ENCODE results near the gene PEX10.
"Not testable (repeated sequence)": the region's sequence is repeated elsewhere in the genome, so short reads cannot be mapped to it uniquely, and the experiment has no call there.

PEX10 gene

GRCh38 chr1:2412395-2412772, at the start of gene PEX10:
Gene PEX10, minus strand, starts transcription at chr1:2412564. Its CDS starts 62 bp downstream, at chr1:2412502.
- DNase-seq = peak; percentile 97

- no peak for DNase-seq
Observed at GRCh38 chr1:2460996-2461751, 48.8 kb upstream of the PEX10 start.

GRCh38 chr1:2460203-2460602, 47.8 kb upstream of the PEX10 start:
- DNase-seq = no peak

GRCh38 chr1:2459757-2460156, 47.4 kb upstream of the PEX10 start:
- no peak for DNase-seq

GRCh38 chr1:2459102-2459753, 46.9 kb upstream of the PEX10 start:
- DNase-seq = not testable (repeated sequence)

- no peak for DNase-seq
Observed at GRCh38 chr1:2458687-2459086, 46.3 kb upstream of the PEX10 start.

DNA sequence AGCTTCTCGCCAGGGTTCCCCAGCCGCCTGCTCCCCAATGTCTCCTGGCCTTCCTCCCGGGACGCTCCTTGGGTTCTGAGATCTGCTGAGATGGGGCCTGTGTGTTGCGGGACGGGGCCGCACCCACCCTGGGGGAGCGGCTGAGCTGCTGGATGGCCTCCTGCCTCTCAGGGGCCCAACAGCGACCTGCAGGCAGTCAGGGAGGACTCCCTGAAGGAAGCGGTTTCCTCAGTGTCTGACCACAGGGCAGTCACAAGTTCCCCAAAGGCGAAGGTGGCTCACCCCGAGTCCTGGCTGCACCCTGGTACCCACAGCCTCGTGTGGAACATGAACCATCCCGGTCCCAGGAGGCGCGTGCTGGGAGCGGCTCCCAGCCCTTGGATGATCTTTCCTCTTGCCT, 45.1 kb upstream of the PEX10 start:
- DNase-seq = no peak

- DNase-seq = no peak
Observed at GRCh38 chr1:2455757-2456156, 43.4 kb upstream of the PEX10 start.

- DNase-seq = no peak
Observed at GRCh38 chr1:2454227-2454626, 41.9 kb upstream of the PEX10 start.

DNA sequence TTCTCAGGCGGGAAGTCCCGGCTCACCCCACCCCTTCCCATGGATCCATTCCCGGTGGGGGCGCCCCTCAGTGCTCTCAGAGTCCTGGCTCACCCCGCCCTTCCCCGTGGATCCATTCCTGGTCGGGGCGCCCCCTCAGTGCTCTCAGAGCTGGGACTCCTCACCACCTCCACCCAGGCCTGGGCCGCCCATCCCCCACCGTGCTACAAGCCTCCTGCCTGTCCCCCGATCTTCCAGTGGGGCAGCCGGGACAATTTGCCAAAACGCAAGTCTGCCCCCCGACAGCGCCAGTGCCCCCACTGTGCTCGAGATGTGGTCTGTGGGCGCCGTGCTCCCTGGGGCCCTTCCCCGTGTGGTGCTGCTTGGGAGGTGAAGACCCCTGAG, 40.6 kb upstream of the PEX10 start:
- no peak for DNase-seq

- no peak for DNase-seq
Observed at GRCh38 chr1:2452201-2452931, 40.0 kb upstream of the PEX10 start.

DNA sequence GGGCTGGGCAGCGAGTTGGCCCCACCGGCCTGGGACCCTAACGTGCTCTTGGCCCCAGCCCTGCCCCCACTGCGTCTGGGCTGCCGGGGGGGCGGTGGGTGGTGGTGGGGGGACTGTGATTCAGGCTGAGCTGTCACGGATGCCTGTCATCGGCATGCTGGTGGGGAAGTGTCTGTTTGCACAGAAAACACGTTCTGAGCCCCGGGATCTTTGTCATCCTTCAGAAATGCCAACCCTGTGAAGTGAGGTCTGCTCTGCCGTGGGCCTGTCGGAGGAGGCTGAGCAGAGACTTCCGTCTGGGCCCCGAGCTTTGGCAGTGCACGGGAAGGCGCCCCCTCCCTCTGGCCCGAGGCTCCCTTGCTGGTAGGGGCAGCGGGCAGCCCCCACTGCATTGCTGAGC, 39.4 kb upstream of the PEX10 start:
- DNase-seq = no peak

- DNase-seq = no peak
Observed at GRCh38 chr1:2449636-2450454, 37.5 kb upstream of the PEX10 start.

DNA sequence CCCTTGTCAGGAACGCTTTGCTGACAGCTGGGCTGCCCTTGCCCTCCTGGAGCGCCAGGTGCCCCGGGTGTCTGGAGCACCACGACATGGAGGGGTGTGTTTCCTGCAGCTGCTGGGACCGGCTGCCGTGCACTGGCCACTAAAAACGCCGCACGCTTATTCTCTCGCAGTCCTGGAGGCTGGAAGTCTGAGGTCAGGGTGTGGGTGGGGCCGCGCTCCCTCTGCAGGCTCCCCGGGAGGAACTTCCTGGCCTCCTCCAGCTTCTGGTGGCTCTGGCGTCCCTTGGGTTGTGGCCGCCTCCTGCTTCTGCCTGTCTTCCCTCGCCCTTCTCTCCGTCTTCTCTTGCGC, 35.7 kb upstream of the PEX10 start:
- peak; percentile 4 for DNase-seq

GRCh38 chr1:2447276-2448097, 35.1 kb upstream of the PEX10 start:
- DNase-seq = no peak

GRCh38 chr1:2446861-2447260, 34.5 kb upstream of the PEX10 start:
- no peak for DNase-seq

DNA sequence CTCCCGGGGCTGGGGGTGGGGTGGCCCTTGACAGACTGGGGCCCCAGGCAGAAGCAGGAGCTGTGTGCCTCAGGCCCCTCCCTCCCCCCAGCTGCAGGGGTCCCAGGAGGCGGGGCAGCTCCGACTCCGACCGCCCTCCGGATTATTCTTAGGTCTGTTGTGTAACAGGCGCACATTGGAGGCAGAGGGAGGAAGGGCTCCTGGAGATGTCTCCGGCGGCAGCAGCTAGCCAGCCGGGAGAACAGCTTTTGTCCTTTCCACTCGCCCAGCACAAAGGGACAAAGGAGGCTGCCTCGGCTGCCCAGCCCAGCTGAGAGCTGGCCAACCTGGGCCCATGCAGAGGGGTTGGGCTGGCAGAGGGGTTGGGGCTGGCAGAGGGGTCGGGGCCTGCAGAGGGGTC, 34.0 kb upstream of the PEX10 start:
- no peak for DNase-seq

DNA sequence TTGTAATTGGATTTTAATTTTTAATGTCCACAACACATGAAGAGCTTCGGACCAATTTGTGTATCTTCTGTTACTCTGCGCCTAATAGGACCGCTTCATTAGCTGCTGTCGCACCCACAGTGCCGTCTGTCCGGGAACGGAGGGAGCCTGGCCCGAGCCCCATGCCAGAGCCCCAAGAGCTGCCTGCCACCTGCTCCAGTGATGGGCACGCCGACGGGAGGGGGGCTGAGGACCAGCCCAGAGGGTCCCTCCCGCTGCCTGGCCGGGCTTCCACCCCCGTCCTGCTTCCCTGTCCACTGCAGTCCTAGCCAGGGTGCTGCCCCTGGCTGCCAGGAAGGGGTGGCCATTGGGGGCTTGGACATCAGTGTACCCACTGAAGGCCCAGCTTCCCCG, 33.5 kb upstream of the PEX10 start:
- no peak for DNase-seq

GRCh38 chr1:2445162-2445822, 32.9 kb upstream of the PEX10 start:
- no peak for DNase-seq

DNA sequence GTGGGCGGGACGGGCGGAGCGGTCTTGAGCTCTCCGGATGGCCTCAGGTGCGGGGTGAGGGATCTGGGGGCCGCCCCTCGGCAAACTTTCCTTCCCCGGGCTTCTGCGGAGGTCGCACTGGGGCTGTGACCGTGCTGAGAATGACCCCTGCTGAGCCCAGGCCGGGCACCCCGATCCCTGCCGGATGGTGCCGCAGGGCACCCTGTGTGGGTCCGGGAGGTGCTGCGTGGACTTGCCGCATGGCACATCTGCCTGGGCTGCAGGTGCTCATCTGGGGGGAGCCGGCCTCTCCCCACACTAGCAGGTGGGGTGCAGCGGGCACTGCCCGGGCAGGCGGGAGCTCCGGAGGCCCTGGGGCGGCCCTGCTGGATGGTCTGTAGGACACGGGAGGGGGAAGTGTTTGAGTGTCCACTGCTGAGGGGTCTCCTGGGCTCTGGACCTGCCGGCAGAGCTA, 31.8 kb upstream of the PEX10 start:
- no peak for DNase-seq

GRCh38 chr1:2443277-2444137, 31.1 kb upstream of the PEX10 start:
- DNase-seq = no peak

All from OCI-M1 (cell line).